Measurements from ENCODE around the gene PDK2. TPM values are rescaled to one million over a fixed set of nuclear protein-coding genes. Genes with fewer than 3 reads are reported as not detected.
"Not testable (repeated sequence)": the region's sequence is repeated elsewhere in the genome, so short reads cannot be mapped to it uniquely, and the experiment has no call there.

Gene PDK2
- total RNA-seq, 3 donors from 2014 or later = 8.8 to 11.7 (median 9.2) TPM

GRCh38 chr17:50053654-50053960 is 41.5 kb upstream of the PDK2 start:
- Mint-ChIP-seq H3K36me3 (ENCODE audit: insufficient read depth) (no peaks in the 10 kb centered on the region), H3K4me1 (ENCODE audit: low read depth) (peaks cover 27% of the 10 kb centered on the region), H3K4me3 (no peak overlapping the region), H3K9me3 (no peaks in the 10 kb centered on the region), H3K27me3 (ENCODE audit: low read depth) (peaks cover 3% of the 10 kb centered on the region)
- DNase-seq = no peak
- ATAC-seq = no peak

GRCh38 chr17:50055055-50055425 is 40.1 kb upstream of the PDK2 start:
- Mint-ChIP-seq H3K4me1 (ENCODE audit: low read depth) (peaks cover 27% of the 10 kb centered on the region), H3K36me3 (ENCODE audit: insufficient read depth) (no peaks in the 10 kb centered on the region), H3K4me3 (peak overlapping the region; percentile 88), H3K9me3 (no peaks in the 10 kb centered on the region), H3K27me3 (ENCODE audit: low read depth) (no peaks in the 10 kb centered on the region)
- ATAC-seq (no peak), DNase-seq (no peak)

- Mint-ChIP-seq H3K4me1 (ENCODE audit: low read depth) (peaks cover 26% of the 10 kb centered on the region), H3K9me3 (no peaks in the 10 kb centered on the region)
- peak; percentile 58 for DNase-seq
These were observed 39.5 kb upstream of the PDK2 start, which contains the start of gene ITGA3 for GRCh38 chr17:50055426-50056216. Gene ITGA3, plus strand, starts transcription at chr17:50056110. Its CDS starts 330 bp downstream, at chr17:50056440.

GRCh38 chr17:50056217-50056960 is 38.8 kb upstream of the PDK2 start:
- Mint-ChIP-seq H3K4me3 (peak overlapping the region; percentile 88), H3K36me3 (ENCODE audit: insufficient read depth) (no peaks in the 10 kb centered on the region), H3K4me1 (ENCODE audit: low read depth) (peaks cover 19% of the 10 kb centered on the region), H3K27me3 (ENCODE audit: low read depth) (no peaks in the 10 kb centered on the region), H3K9me3 (no peaks in the 10 kb centered on the region)
- peak; percentile 58 for DNase-seq
- ATAC-seq = peak; percentile 80 to 82

More at GRCh38 chr17:50055426-50056216, 39.5 kb upstream of the PDK2 start, which contains the start of gene ITGA3:
- H3K27me3 Mint-ChIP-seq (ENCODE audit: low read depth) = no peaks in the 10 kb centered on the region
- no peaks in the 10 kb centered on the region for H3K36me3 Mint-ChIP-seq (ENCODE audit: insufficient read depth)
- H3K4me3 Mint-ChIP-seq = peak within 1 kb of the TSS; percentile 88
- ATAC-seq = peak; percentile 65 to 69

- Mint-ChIP-seq H3K4me1 (ENCODE audit: low read depth) (peaks cover 16% of the 10 kb centered on the region), H3K36me3 (ENCODE audit: insufficient read depth) (no peaks in the 10 kb centered on the region)
- ATAC-seq = no peak
These were observed 38.2 kb upstream of the PDK2 start for GRCh38 chr17:50056961-50057330.

GRCh38 chr17:50057521-50057991 is 37.6 kb upstream of the PDK2 start:
- no peaks in the 10 kb centered on the region for H3K27me3 Mint-ChIP-seq (ENCODE audit: low read depth)
- H3K4me1 Mint-ChIP-seq (ENCODE audit: low read depth) = peaks cover 16% of the 10 kb centered on the region
- ATAC-seq (no peak), DNase-seq (no peak)
- H3K4me3 Mint-ChIP-seq = peak overlapping the region; percentile 88
- H3K36me3 Mint-ChIP-seq (ENCODE audit: insufficient read depth) = no peaks in the 10 kb centered on the region
- H3K9me3 Mint-ChIP-seq = no peaks in the 10 kb centered on the region

More at GRCh38 chr17:50056961-50057330, 38.2 kb upstream of the PDK2 start:
- Mint-ChIP-seq H3K27me3 (ENCODE audit: low read depth) (no peaks in the 10 kb centered on the region), H3K4me3 (peak overlapping the region; percentile 88), H3K9me3 (no peaks in the 10 kb centered on the region)
- DNase-seq = no peak

- DNase-seq (no peak), ATAC-seq (no peak)
- Mint-ChIP-seq H3K27me3 (ENCODE audit: low read depth) (no peaks in the 10 kb centered on the region), H3K4me1 (ENCODE audit: low read depth) (peaks cover 16% of the 10 kb centered on the region), H3K36me3 (ENCODE audit: insufficient read depth) (no peaks in the 10 kb centered on the region), H3K4me3 (no peak overlapping the region), H3K9me3 (no peaks in the 10 kb centered on the region)
These were observed 36.7 kb upstream of the PDK2 start for GRCh38 chr17:50058296-50058953.

- Mint-ChIP-seq H3K4me3 (no peak overlapping the region), H3K36me3 (ENCODE audit: insufficient read depth) (peaks cover 2% of the 10 kb centered on the region), H3K9me3 (no peaks in the 10 kb centered on the region), H3K4me1 (ENCODE audit: low read depth) (peaks cover 16% of the 10 kb centered on the region), H3K27me3 (ENCODE audit: low read depth) (no peaks in the 10 kb centered on the region)
- ATAC-seq = no peak
- DNase-seq = no peak
These were observed 35.9 kb upstream of the PDK2 start for GRCh38 chr17:50059256-50059655.

GRCh38 chr17:50059759-50060273 is 35.3 kb upstream of the PDK2 start:
- ATAC-seq (no peak), DNase-seq (no peak)
- Mint-ChIP-seq H3K9me3 (no peaks in the 10 kb centered on the region), H3K27me3 (ENCODE audit: low read depth) (no peaks in the 10 kb centered on the region), H3K36me3 (ENCODE audit: insufficient read depth) (peaks cover 3% of the 10 kb centered on the region), H3K4me1 (ENCODE audit: low read depth) (peaks cover 16% of the 10 kb centered on the region), H3K4me3 (no peak overlapping the region)

GRCh38 chr17:50060951-50061712 is 34.0 kb upstream of the PDK2 start:
- peaks cover 11% of the 10 kb centered on the region for H3K4me1 Mint-ChIP-seq (ENCODE audit: low read depth)
- H3K4me3 Mint-ChIP-seq = no peak overlapping the region
- no peak for DNase-seq
- H3K27me3 Mint-ChIP-seq (ENCODE audit: low read depth) = no peaks in the 10 kb centered on the region
- ATAC-seq = no peak
- peaks cover 8% of the 10 kb centered on the region for H3K36me3 Mint-ChIP-seq (ENCODE audit: insufficient read depth)
- H3K9me3 Mint-ChIP-seq = no peaks in the 10 kb centered on the region

- H3K4me1 Mint-ChIP-seq (ENCODE audit: low read depth) = peaks cover 10% of the 10 kb centered on the region
- H3K9me3 Mint-ChIP-seq; H3K4me3 Mint-ChIP-seq; H3K36me3 Mint-ChIP-seq (ENCODE audit: insufficient read depth); DNase-seq; ATAC-seq; H3K27me3 Mint-ChIP-seq (ENCODE audit: low read depth): not testable (repeated sequence)
These were observed 33.5 kb upstream of the PDK2 start for GRCh38 chr17:50061713-50062045.

- Mint-ChIP-seq H3K27me3 (ENCODE audit: low read depth) (no peaks in the 10 kb centered on the region), H3K9me3 (no peaks in the 10 kb centered on the region), H3K36me3 (ENCODE audit: insufficient read depth) (peaks cover 8% of the 10 kb centered on the region), H3K4me1 (ENCODE audit: low read depth) (peaks cover 4% of the 10 kb centered on the region), H3K4me3 (no peak overlapping the region)
- ATAC-seq = no peak
- DNase-seq = no peak
These were observed 32.6 kb upstream of the PDK2 start for GRCh38 chr17:50062293-50063243.

Data from activated T-cell treated with anti-CD3 and anti-CD28 coated beads, Interleukin-2, amount 50 U/mL, for 4 hours (primary cell).